ENCODE data around the gene KRTAP9-1. TPM values are rescaled to one million over a fixed set of nuclear protein-coding genes. Genes with fewer than 3 reads are reported as not detected.

KRTAP9-1 gene
- total and polyA plus RNA-seq, 2 donors (not counting 1 experiment from before 2014, with no cell fraction given) = not detected

- Histone ChIP-seq H3K9ac (ENCODE audit: insufficient read depth, low read length) (no peak overlapping the region), H3K4me2 (ENCODE audit: extremely low read depth, insufficient read depth, low read length) (no peak overlapping the region)
Measured at GRCh38 chr17:41178341-41178740, 11.3 kb upstream of the KRTAP9-1 start.

GRCh38 chr17:41178843-41179616 is 10.7 kb upstream of the KRTAP9-1 start:
- H3K9ac ChIP-seq (ENCODE audit: insufficient read depth, low read length) = no peak overlapping the region
- H3K79me2 ChIP-seq (ENCODE audit: control insufficient read depth, insufficient read depth, low read length) = no peaks in the 10 kb centered on the region
- H3K9me3 ChIP-seq (ENCODE audit: control insufficient read depth, insufficient read depth, low read depth, low read length) = no peaks in the 10 kb centered on the region
- no peaks in the 10 kb centered on the region for H3K36me3 ChIP-seq (ENCODE audit: control insufficient read depth, insufficient read depth, low read length)
- TF ChIP-seq, protein P1, sequence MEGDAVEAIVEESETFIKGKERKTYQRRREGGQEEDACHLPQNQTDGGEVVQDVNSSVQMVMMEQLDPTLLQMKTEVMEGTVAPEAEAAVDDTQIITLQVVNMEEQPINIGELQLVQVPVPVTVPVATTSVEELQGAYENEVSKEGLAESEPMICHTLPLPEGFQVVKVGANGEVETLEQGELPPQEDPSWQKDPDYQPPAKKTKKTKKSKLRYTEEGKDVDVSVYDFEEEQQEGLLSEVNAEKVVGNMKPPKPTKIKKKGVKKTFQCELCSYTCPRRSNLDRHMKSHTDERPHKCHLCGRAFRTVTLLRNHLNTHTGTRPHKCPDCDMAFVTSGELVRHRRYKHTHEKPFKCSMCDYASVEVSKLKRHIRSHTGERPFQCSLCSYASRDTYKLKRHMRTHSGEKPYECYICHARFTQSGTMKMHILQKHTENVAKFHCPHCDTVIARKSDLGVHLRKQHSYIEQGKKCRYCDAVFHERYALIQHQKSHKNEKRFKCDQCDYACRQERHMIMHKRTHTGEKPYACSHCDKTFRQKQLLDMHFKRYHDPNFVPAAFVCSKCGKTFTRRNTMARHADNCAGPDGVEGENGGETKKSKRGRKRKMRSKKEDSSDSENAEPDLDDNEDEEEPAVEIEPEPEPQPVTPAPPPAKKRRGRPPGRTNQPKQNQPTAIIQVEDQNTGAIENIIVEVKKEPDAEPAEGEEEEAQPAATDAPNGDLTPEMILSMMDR (conservative IDR thresholded peaks at IDR 0.05 in 1 of 2, IDR thresholded peaks at IDR 0.05 in 1 of 2; ENCODE audit: low read depth in 1 of 2, low read length in 2 of 2) = no peak
- no peak for TF ChIP-seq EZH2 (IDR thresholded peaks at IDR 0.05; ENCODE audit: low read length, missing control alignments)
- no peak overlapping the region for H2AFZ ChIP-seq (ENCODE audit: low read length)
- peaks cover 7% of the 10 kb centered on the region for H3K4me1 ChIP-seq (ENCODE audit: control insufficient read depth, extremely low read depth, insufficient read depth, low read length)
- no peak overlapping the region for H3K4me2 ChIP-seq (ENCODE audit: extremely low read depth, insufficient read depth, low read length)
- H3K4me3 ChIP-seq (replicated peaks in 1 of 4; ENCODE audit: control extremely low read depth in 1 of 4, insufficient read depth in 1 of 4, low read depth in 3 of 4, low read length in 4 of 4) = no peak overlapping the region
- H3K27ac ChIP-seq (ENCODE audit: insufficient read depth, low read length) = no peak overlapping the region
- H3K27me3 ChIP-seq (ENCODE audit: control insufficient read depth, insufficient read depth, low read length) = no peaks in the 10 kb centered on the region
- peak in 1 of 2 donors; percentile 3 for DNase-seq (ENCODE audit: low read depth in 2 of 2)
- H4K20me1 ChIP-seq (ENCODE audit: control insufficient read depth, extremely low read depth, insufficient read depth, low read length) = no peaks in the 10 kb centered on the region

More at GRCh38 chr17:41178341-41178740, 11.3 kb upstream of the KRTAP9-1 start:
- H3K9me3 ChIP-seq (ENCODE audit: control insufficient read depth, insufficient read depth, low read depth, low read length) = no peaks in the 10 kb centered on the region
- H2AFZ ChIP-seq (ENCODE audit: low read length) = peak overlapping the region; percentile 31
- no peak overlapping the region for H3K27ac ChIP-seq (ENCODE audit: insufficient read depth, low read length)
- no peaks in the 10 kb centered on the region for H3K79me2 ChIP-seq (ENCODE audit: control insufficient read depth, insufficient read depth, low read length)
- peak in 1 of 2 donors; percentile 44 for DNase-seq (ENCODE audit: low read depth in 2 of 2)
- no peak for TF ChIP-seq EZH2 (IDR thresholded peaks at IDR 0.05; ENCODE audit: low read length, missing control alignments)
- TF ChIP-seq, protein P1 (conservative IDR thresholded peaks at IDR 0.05 in 1 of 2, IDR thresholded peaks at IDR 0.05 in 1 of 2; ENCODE audit: low read depth in 1 of 2, low read length in 2 of 2) = no peak
- H3K36me3 ChIP-seq (ENCODE audit: control insufficient read depth, insufficient read depth, low read length) = no peaks in the 10 kb centered on the region
- H3K4me3 ChIP-seq (replicated peaks in 1 of 4; ENCODE audit: control extremely low read depth in 1 of 4, insufficient read depth in 1 of 4, low read depth in 3 of 4, low read length in 4 of 4) = no peak overlapping the region
- H3K27me3 ChIP-seq (ENCODE audit: control insufficient read depth, insufficient read depth, low read length) = no peaks in the 10 kb centered on the region
- H3K4me1 ChIP-seq (ENCODE audit: control insufficient read depth, extremely low read depth, insufficient read depth, low read length) = peaks cover 7% of the 10 kb centered on the region
- H4K20me1 ChIP-seq (ENCODE audit: control insufficient read depth, extremely low read depth, insufficient read depth, low read length) = no peaks in the 10 kb centered on the region

GRCh38 chr17:41184480-41184961 is 5.2 kb upstream of the KRTAP9-1 start, which contains the start of gene KRTAP4-1:
TSS of gene KRTAP4-1 (minus strand) at chr17:41184911. CDS start at chr17:41184854, 57 bp downstream.
- no peak within 1 kb of the TSS for H3K4me2 ChIP-seq (ENCODE audit: extremely low read depth, insufficient read depth, low read length)
- H4K20me1 ChIP-seq (ENCODE audit: control insufficient read depth, extremely low read depth, insufficient read depth, low read length) = no peaks in the 10 kb centered on the region
- no peak within 1 kb of the TSS for H3K9ac ChIP-seq (ENCODE audit: insufficient read depth, low read length)
- no peaks in the 10 kb centered on the region for H3K27me3 ChIP-seq (ENCODE audit: control insufficient read depth, insufficient read depth, low read length)
- no peak within 1 kb of the TSS for H3K27ac ChIP-seq (ENCODE audit: insufficient read depth, low read length)
- H3K9me3 ChIP-seq (ENCODE audit: control insufficient read depth, insufficient read depth, low read depth, low read length) = no peaks in the 10 kb centered on the region
- H3K4me1 ChIP-seq (ENCODE audit: control insufficient read depth, extremely low read depth, insufficient read depth, low read length) = peaks cover 2% of the 10 kb centered on the region
- no peak for TF ChIP-seq EZH2 (IDR thresholded peaks at IDR 0.05; ENCODE audit: low read length, missing control alignments)
- TF ChIP-seq, protein P1 (conservative IDR thresholded peaks at IDR 0.05 in 1 of 2, IDR thresholded peaks at IDR 0.05 in 1 of 2; ENCODE audit: low read depth in 1 of 2, low read length in 2 of 2) = no peak
- no peak for DNase-seq (ENCODE audit: low read depth in 2 of 2)
- no peaks in the 10 kb centered on the region for H3K36me3 ChIP-seq (ENCODE audit: control insufficient read depth, insufficient read depth, low read length)
- H2AFZ ChIP-seq (ENCODE audit: low read length) = no peak within 1 kb of the TSS
- H3K79me2 ChIP-seq (ENCODE audit: control insufficient read depth, insufficient read depth, low read length) = no peaks in the 10 kb centered on the region
- no peak within 1 kb of the TSS for H3K4me3 ChIP-seq (replicated peaks in 1 of 4; ENCODE audit: control extremely low read depth in 1 of 4, insufficient read depth in 1 of 4, low read depth in 3 of 4, low read length in 4 of 4)
